Keratinocyte (primary cell): ENCODE results near the gene ZC3H7A. TPM values are rescaled to one million over a fixed set of nuclear protein-coding genes. Genes with fewer than 3 reads are reported as not detected.

ENCODE experiments used
- DNase-seq: peaks from one replicate; pipeline ENCODE4 v3.0.0-alpha.2; 2011; ENCODE audit warnings: low read depth, missing footprints, low spot score
- FAIRE-seq: peaks from 2 replicates; lab custom pipeline; 2011; peaks lifted over from hg19 to GRCh38; lab: Jason Lieb, UNC
- H2AFZ ChIP-seq: 2 replicates; pipeline ENCODE4 v1.6.0; 2012; ENCODE audit warnings: low read length, control low read depth, inconsistent platforms; ENCODE audit not compliant: control insufficient read depth
- H3K27ac ChIP-seq: 2 replicates; pipeline ENCODE4 v1.5.1; 2011; ENCODE audit warnings: low read length; ENCODE audit not compliant: control insufficient read depth, insufficient read depth
- H3K27me3 ChIP-seq: 3 replicates; pipeline ENCODE4 v1.6.0; 2011; ENCODE audit warnings: low read length; ENCODE audit not compliant: control insufficient read depth, insufficient read depth; ENCODE audit errors: extremely low read depth
- H3K36me3 ChIP-seq, 2 experiments: 2 replicates in 1 of 2; 3 replicates in 1 of 2; pipeline ENCODE4 v1.5.1; 2011; ENCODE audit warnings: low read length in 2 of 2, mild to moderate bottlenecking in 1 of 2; ENCODE audit not compliant: control insufficient read depth in 2 of 2, insufficient read depth in 2 of 2; ENCODE audit errors: extremely low read depth in 1 of 2
- H3K4me1 ChIP-seq: 3 replicates; pipeline ENCODE4 v1.5.1; 2011; ENCODE audit warnings: low read length; ENCODE audit not compliant: control insufficient read depth, insufficient read depth; ENCODE audit errors: extremely low read depth
- H3K4me2 ChIP-seq: 3 replicates; pipeline ENCODE4 v1.6.0; 2011; ENCODE audit warnings: low read depth, low read length; ENCODE audit not compliant: control insufficient read depth, insufficient read depth; ENCODE audit errors: extremely low read depth
- H3K4me3 ChIP-seq, 3 experiments: fragments of 200-600 bp in 1 of 3; sonication (generic) in 1 of 3; 2 replicates in 2 of 3; 3 replicates in 1 of 3; pipeline ENCODE4 v1.5.1; 2011 to 2016; ENCODE audit warnings: low read length in 3 of 3, mild to moderate bottlenecking in 3 of 3, control low read depth in 2 of 3, inconsistent platforms in 1 of 3, low read depth in 1 of 3, mixed read lengths in 1 of 3, mixed run types in 1 of 3, moderate library complexity in 1 of 3; ENCODE audit not compliant: control insufficient read depth in 2 of 3, insufficient read depth in 2 of 3; ENCODE audit errors: extremely low read depth in 1 of 3
- H3K79me2 ChIP-seq: 2 replicates; pipeline ENCODE4 v1.6.0; 2012; ENCODE audit warnings: low read length; ENCODE audit not compliant: control insufficient read depth, insufficient read depth
- H3K9ac ChIP-seq: 3 replicates; pipeline ENCODE4 v1.6.0; 2011; ENCODE audit warnings: low read length; ENCODE audit not compliant: control insufficient read depth, insufficient read depth; ENCODE audit errors: extremely low read depth
- H3K9me1 ChIP-seq: 3 replicates; pipeline ENCODE4 v1.6.0; 2011; ENCODE audit warnings: low read length; ENCODE audit not compliant: control insufficient read depth, insufficient read depth; ENCODE audit errors: extremely low read depth
- H3K9me3 ChIP-seq: 2 replicates; pipeline ENCODE4 v1.5.1; 2012; ENCODE audit warnings: low read depth, low read length; ENCODE audit not compliant: control insufficient read depth
- H4K20me1 ChIP-seq: 3 replicates; pipeline ENCODE4 v1.6.0; 2011; ENCODE audit warnings: low read length; ENCODE audit not compliant: control insufficient read depth, insufficient read depth; ENCODE audit errors: extremely low read depth
- CTCF ChIP-seq, 3 experiments: IDR thresholded peaks in 1 of 3; conservative IDR thresholded peaks in 1 of 3; optimal IDR thresholded peaks in 1 of 3; 2 replicates in 2 of 3; 3 replicates in 1 of 3; pipeline versions ENCODE3 to v1.5.1; 2011; ENCODE audit warnings: low read length in 3 of 3, mild to moderate bottlenecking in 3 of 3, moderate library complexity in 2 of 3, control low read depth in 1 of 3, inconsistent platforms in 1 of 3; ENCODE audit not compliant: insufficient read depth in 2 of 3; ENCODE audit errors: extremely low read depth in 1 of 3
- EZH2 ChIP-seq: IDR thresholded peaks from one replicate; pipeline ENCODE4 v1.6.1; 2012; ENCODE audit warnings: inconsistent platforms, mild to moderate bottlenecking, low read length, moderate library complexity
- dilution Hi-C: fragments of 300-500 bp; cut with MboI; formaldehyde crosslinking; loops from one replicate; pipeline ENCODE4 v1.7.0; 2020; ENCODE audit warnings: low sequenced_read_pairs; ENCODE audit not compliant: extremely low pct_ligation_motif_present
- polyA plus RNA-seq, 5 experiments: library from polyadenylated mRNA; depleted of rRNA in 3 of 5; stranded (reverse) in 3 of 5; stranded (forward) in 1 of 5; unstranded in 1 of 5; fragments of >200 nt; gene quantifications; 1 replicate in 1 of 5; 2 replicates in 3 of 5; 3 replicates in 1 of 5; pipeline versions ENCODE4 v1.2.1 to v1.2.3, GENCODE V29; 2011 to 2012; ENCODE audit warnings: missing spikeins in 2 of 5, low read depth in 1 of 5, low replicate concordance in 1 of 5
- small RNA-seq, 3 experiments: library from RNA; depleted of rRNA; stranded (forward); fragments of <200 nt; gene quantifications; one replicate each; pipeline ENCODE3, GENCODE V24; 2012; ENCODE audit warnings: low read depth in 3 of 3, low replicate concordance in 1 of 3; ENCODE audit not compliant: insufficient read length in 3 of 3

Gene ZC3H7A
- polyA plus RNA-seq, 1 donor (not counting 4 experiments of a cell fraction or from before 2014, with no cell fraction given) = 43.9 TPM

GRCh38 chr16:11705311-11706025, 91.6 kb downstream of the ZC3H7A start:
- FAIRE-seq = no peak
- H3K79me2 ChIP-seq = peaks cover 12% of the 10 kb centered on the region

More at GRCh38 chr16:11705311-11706025, 91.6 kb downstream of the ZC3H7A start:
- DNase-seq = no peak
- Histone ChIP-seq H3K27ac (no peak overlapping the region), H3K36me3 (peaks cover 10 to 19% of the 10 kb centered on the region in 2 experiments), H3K4me3 (no peak overlapping the region), H3K9ac (no peak overlapping the region), H4K20me1 (peaks cover 2% of the 10 kb centered on the region), H3K9me1 (peaks cover 2% of the 10 kb centered on the region), H2AFZ (no peak overlapping the region), H3K4me2 (no peak overlapping the region), H3K9me3 (no peaks in the 10 kb centered on the region), H3K4me1 (no peaks in the 10 kb centered on the region), H3K27me3 (no peaks in the 10 kb centered on the region)
- dilution Hi-C loops = no loop called here
- TF ChIP-seq CTCF (optimal IDR thresholded peaks at IDR 0.05 in 1 of 3, IDR thresholded peaks at IDR 0.05 in 1 of 3, conservative IDR thresholded peaks at IDR 0.05 in 1 of 3; ENCODE audit: extremely low read depth in 1 of 3, insufficient read depth in 2 of 3, low read length in 3 of 3) (no peak), EZH2 (no peak)

Small RNA genes within 50 kb of the gene (small RNA-seq; reads per million reads assigned to genes)
- gene RF00017 = 0 reads per million in 3 experiments

Other genes with a start within 250 kb of the ZC3H7A start
- 56.8 to 145 TPM (median 85.4 TPM) in 3 replicates for gene LITAF, start 210.3 kb downstream of the ZC3H7A start, polyA plus RNA-seq
- gene SNN, start 128.8 kb downstream of the ZC3H7A start, polyA plus RNA-seq = 15.9 to 18.1 TPM (median 17.3 TPM) in 3 replicates
- gene TXNDC11, start 54.4 kb downstream of the ZC3H7A start, polyA plus RNA-seq = 34.2 to 50.3 TPM (median 35.9 TPM) in 3 replicates
- 84.2 to 185 TPM (median 172 TPM) in 3 replicates for gene RSL1D1, start 54.3 kb upstream of the ZC3H7A start, polyA plus RNA-seq
- 94.4 to 163 TPM (median 118 TPM) in 3 replicates for gene GSPT1, start 118.7 kb upstream of the ZC3H7A start, polyA plus RNA-seq
- 3.6 to 5.5 TPM (median 5.0 TPM) in 3 replicates for gene NPIPB2, start 144.8 kb upstream of the ZC3H7A start, polyA plus RNA-seq
- gene TNFRSF17, start 168.0 kb upstream of the ZC3H7A start, polyA plus RNA-seq = 0.13 TPM in 1 of 3 replicates, not detected in the others
- 9.6 to 17.5 TPM (median 11.3 TPM) in 3 replicates for gene SNX29, start 179.5 kb upstream of the ZC3H7A start, polyA plus RNA-seq